HG03135 (cell line): ENCODE data around the gene COQ8B.

Experiments
- ATAC-seq: cut with Tn5 transposase; IDR thresholded peaks from one replicate; pipeline ENCODE4 v1.9.1; 2021; ENCODE audit warnings: mild to moderate bottlenecking, moderate library complexity; ENCODE audit not compliant: unreplicated experiment

COQ8B gene

DNA sequence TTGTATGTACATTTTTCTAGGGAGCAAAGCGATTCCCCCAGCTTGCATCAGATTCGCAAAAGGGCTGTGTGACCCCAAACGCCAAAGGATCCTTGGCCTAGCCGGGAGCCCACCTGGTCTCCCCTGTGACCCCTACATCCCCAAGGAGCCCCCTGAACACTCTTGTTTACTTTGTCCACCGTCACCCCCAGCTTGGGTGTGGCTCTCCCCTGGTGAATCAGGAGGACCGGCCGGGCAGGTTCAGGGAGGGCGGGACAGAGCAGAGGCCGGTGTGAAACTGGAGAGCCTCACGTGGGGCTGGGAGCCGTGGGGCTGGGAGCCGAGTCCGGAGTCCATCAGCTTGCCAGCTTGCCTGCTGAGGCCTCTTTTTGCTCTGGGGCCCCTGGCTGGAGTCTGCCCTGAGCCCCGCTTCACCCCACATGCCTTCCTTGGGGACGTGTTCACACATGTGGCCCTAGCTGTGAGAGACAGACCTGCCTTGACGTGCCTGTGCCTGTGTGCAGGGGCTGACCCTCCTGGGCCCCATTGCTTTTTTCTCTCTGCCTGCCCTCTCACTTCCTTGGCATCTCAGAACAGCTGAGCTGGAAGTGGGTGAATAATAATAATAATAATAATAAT lies 2.2 kb upstream of the COQ8B start:
- no peak for ATAC-seq

DNA sequence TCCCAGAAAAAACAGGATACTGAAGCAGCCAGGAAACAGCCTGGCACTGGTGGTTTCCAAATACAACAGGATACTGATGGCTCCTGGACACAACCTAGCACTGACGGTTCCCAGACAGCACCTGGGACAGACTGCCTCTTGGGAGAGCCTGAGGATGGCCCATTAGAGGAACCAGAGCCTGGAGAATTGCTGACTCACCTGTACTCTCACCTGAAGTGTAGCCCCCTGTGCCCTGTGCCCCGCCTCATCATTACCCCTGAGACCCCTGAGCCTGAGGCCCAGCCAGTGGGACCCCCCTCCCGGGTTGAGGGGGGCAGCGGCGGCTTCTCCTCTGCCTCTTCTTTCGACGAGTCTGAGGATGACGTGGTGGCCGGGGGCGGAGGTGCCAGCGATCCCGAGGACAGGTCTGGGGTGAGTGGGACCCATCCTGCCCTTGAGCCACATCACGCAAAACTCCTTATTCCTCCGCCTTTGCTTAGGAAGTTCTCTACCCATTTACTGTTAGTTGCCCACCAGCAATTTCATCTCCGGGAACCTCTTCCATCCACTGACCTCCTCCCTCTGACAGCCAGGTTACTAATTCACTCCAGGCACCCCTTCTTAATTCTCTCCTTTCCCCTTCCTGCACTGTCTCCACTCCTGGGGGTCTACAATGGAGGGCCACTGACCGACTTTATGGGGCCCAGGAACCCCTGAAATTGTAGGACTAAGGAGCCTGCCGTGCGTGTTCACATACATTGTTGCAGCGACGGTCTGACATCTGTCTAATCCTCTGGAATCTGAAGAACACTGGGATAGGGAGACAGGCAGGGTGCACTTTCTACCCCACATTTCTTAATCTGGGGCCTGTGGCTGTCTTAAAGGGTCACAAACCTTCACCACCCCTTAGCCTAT lies 1.4 kb upstream of the COQ8B start:
- ATAC-seq: no peak

DNA sequence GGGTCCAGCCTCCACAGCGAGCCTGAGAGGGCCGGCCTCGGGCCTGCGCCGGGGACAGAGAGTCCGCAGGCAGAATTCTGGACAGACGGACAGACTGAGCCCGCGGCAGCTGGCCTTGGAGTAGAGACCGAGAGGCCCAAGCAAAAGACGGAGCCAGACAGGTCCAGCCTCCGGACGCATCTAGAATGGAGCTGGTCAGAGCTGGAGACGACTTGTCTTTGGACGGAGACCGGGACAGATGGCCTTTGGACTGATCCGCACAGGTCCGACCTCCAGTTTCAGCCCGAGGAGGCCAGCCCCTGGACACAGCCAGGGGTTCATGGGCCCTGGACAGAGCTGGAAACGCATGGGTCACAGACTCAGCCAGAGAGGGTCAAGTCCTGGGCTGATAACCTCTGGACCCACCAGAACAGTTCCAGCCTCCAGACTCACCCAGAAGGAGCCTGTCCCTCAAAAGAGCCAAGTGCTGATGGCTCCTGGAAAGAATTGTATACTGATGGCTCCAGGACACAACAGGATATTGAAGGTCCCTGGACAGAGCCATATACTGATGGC lies 716 bp upstream of the COQ8B start:
- no peak for ATAC-seq

DNA sequence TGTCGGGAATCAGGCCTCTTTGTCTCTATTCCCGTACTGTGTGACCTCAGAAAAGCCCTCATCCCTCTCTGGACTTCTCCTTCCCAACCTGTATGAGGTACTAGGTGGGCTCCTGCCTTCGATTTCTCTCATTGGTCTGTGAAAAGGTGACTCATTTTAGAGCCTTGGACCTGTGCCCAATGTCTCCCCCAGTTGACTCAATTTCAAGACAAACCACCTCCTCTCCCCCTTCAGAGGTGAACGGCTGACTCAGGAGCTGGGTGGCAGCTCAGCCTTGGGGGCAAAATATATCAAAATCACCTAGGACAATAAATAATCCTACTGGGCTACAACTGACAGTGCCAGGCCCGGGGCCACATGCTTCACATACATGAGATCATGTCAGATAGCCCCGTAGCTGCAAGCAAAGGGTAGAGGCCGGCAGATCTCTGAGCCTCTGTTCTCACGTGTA lies 630 bp downstream of the COQ8B start:
- ATAC-seq: no peak

DNA sequence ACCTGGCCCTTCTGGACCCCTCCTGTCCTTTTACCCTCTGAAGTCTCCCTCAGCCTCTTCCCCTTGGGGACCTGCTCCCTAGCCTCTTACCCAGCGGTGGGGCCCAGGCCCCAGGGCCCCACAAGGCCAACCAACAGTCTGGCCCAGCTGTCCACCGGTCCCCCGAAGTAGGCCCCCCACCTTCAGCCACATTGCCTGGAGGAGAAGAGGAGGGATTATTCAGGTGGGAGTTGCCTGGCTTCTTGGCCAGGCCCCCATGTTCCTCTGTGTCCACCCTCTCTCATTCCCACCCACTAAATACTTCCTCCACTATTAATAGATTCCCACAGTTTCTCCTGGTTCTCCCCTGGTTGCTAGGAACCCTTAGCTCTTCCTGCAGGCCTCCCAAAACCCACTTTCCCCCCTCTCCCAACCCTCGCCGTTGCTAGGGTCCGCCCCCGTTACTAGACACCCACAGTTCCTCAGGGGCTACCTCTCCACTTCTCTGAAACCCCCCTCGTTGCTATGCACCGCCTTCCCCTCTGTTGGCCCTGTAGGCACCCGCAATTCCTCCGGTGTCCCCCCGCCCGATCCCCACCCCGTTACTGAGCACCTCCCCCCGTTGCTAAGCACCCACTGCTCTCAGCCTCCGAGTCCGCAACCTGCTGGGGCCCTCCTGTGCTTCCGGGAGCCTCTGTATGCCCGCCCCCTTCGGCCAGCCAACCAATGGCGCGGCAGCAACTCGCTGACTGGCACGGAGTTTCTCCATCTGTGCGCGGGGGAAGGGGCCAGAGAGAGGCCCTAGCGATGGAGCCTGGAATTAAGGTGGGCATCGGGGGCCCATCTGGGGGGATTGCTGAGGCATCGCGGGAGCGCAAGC lies 2.0 kb downstream of the COQ8B start:
- ATAC-seq: peak; percentile 51

DNA sequence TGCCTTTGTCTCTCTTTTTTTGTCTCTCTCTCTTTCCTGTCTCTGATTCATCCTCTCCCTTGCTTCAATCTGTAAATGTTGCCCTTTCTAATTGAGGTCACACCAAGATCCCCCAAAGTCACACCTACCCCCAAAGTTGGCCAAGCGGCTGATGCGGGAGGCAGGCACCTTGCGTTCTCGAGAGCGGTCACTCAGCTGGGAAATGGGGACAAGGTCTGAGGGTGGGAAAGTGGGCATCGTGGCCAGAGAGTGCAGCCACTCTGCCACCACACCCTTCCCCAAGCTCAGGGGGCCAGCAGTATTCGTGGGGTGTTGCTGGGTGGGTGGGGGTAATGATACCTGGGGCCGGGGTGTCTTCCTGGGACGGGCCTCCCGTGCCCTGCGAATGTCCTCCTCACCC lies 2.7 kb downstream of the COQ8B start:
- ATAC-seq: no peak

DNA sequence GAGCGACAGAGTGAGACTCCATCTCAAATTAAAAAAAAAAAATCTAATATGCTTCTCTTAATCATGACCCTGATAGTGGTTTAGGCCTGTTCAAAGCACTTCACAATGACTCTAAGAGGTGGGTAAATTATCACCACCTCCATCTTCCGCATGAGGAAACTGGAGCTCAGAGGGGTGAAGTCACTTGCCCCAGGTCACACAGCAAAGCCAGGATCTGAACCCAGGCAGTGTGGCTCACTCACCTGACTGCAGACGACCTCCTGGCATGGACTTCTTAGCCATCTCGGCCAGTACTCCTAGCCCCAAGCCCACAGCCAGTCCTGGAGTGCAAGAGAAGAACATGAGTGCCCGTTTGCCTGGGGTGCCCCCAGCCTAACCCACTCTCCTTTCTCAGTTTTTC lies 6.9 kb downstream of the COQ8B start:
- no peak for ATAC-seq

DNA sequence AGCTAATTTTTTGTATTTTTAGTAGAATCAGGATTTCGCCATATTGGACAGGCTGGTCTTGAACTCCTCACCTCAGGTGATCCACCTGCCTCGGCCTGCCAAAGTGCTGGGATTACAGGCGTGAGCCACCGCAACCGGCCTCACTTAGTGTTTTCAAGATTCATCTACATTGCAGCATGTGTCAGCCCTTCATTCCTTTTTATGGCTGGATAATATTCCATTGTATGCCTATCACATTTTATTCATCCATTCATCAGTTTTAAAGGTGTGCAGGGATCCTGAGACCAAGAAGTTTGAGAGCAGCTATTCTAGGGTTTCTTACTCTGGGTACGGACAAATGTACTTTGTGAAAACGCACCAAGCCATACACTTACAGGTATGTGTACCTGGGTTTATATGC lies 9.1 kb downstream of the COQ8B start:
- ATAC-seq: no peak

DNA sequence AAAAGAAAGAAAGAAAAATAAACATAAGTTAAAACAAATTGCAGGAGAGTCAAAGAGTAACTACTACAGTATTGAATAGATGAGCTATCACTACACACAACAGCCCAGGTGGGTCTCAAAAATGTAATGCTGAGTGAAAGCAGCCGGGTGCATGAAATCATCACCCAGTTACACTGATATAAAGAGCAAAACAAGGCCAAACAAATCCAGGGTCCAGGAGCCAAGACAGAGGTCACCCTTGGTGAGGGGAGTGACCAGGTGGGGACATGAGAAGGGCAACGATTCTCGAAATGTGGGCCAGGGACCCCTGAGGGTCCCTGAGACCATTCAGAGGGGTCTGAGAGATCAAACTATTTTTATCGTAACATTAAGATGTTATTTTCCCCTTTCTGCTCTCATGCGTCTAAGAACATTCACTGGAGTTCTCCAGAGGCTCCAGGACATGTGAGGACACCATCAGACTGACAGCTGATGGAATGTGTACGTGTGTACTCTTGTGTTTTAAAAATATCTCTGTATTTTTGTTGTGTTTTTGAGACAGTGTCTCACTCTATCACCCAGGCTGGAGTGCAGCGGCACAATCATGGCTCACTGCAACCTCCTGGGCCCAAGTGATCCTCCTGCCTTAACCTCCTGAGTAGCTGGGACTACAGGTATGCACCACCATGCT lies 10.6 kb downstream of the COQ8B start:
- ATAC-seq: no peak

DNA sequence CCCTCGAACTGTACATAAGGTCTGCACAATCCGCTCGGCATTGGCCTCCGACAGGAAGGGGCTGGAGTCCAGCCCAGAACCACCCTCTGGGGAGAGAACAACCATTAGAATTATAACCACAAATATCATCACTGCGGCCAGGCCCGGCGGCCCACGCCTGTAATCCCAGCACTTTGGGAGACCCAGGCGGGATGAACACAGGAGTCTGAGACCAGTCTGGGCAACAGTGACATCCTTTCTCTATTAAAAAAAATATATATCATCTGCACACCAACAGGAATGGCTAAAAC lies 11.4 kb downstream of the COQ8B start:
- no peak for ATAC-seq

DNA sequence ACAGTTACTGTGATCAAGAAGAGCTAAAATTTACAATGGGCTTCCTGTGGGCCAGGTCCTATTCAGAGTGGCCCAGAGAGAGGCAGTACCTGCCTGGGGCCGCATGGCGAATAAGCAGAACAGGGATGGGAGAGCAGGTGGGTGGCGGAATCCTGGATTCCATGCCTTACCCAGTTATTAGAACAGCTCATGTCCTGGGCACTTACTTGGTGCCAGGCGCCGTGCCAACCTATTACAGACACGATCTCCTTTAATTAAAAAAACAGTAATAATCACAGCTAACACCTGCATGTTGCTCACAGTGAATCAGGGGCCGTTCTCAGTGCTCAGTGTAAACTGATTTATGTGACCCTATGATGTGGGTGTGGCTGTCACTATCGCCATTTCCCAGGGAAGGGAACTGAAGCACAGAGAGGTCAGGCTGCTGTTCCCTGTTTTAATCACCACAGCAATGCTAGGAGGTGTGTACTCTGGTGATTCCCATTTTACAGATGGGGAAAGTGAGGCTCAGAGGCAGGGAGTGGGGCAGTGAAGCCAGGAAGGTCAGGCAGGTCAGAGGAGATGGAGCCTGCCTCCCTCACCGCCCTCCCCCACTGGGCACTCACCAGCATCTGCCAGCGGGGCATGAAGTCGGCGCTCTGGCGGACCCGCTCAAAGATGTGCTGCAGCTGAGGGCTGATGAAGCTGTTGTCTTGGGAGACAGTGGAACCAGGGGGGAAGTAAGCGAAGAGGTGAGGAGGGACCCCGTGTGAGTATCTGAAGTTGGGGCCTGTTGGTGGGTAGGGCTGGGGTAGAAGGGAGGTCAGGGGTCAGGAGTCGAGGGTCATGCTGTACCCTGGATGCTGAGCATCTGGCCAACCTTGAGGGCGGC lies 12.0 kb downstream of the COQ8B start:
- no peak for ATAC-seq

DNA sequence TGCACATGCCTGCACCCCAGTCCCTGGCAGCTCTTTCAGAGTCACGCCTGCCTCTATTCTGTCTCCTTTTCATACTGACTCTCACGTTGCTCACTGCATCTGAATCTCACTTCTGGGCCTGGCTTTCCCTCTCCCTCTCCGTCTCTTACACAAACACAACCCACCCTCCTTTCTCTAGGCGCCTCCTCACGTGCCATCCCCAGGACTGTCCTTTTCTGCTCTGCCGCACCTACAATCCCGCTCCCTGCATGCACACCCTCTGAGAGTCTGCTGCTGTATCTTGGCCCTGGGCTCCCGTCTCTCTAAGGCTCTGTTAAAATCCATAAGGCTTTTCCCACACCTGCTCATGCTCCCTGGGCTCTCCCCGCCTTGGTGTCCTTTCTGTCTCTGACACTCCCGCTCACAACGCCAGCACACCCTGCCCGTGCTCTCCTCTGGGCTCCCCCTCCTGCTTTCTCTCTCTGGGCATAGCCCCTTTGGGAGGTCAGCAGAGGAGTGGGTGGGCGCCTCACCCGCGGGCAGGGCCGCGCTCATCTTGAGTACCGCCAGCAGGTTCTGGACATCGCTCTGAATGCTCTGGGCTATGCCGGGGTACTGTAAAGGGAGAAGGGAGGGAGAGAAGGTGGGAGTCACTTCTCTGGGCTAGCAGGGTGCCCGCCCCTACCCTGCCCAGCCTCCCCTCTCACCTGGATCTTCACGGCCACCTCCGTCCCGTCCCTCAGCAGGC lies 13.5 kb downstream of the COQ8B start:
- ATAC-seq: no peak

DNA sequence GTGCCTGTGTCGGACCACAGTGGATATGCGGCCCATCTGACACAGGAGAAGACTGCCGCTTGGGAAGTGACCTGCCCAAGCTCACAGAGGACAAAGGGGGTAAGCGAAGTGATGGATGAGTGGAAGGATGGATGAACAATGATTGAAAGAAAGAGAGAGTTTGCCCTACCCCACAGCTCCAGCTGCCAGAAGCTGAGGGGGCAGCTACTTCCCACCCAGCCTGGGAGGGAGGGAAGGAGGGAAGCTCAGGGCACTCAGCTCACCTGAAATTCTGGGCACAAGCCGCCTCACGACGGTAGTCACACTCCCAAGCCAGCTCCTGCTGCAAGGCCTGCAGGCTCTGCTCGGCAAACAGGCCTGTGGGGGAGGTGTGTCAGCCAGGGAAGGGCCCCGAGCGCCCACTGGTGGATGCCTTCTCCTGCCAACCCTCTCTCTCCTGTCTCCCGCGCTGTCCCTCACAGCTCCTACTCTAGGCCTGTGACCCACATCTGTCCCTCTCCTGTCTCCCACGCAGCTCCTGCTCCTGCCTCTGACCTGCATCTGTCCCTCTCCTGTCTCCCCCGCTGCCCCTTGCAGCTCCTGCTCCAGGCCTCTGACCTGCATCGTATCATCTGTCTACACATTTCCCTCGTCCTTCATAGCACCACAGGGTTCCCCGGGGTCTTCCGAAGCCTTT lies 14.2 kb downstream of the COQ8B start:
- ATAC-seq: no peak

DNA sequence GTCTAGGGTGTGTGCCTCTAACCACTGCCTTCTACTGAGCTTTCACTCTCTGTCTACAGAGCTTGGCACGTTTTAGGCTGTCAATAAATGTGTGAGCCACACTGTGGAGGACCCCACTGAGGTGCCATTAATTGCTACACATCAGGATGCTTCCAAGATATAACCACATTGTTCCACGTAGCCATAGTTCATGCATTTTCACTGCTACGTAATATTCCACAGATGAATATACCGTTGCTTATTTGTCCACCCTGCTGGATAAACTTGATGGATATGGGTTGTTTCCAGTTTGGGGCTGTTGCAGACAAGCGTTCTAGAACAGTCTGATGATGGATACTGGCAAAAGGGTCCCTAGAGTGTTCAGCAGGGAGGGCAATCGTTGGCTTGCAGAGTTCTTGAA lies 14.9 kb downstream of the COQ8B start:
- ATAC-seq: no peak

DNA sequence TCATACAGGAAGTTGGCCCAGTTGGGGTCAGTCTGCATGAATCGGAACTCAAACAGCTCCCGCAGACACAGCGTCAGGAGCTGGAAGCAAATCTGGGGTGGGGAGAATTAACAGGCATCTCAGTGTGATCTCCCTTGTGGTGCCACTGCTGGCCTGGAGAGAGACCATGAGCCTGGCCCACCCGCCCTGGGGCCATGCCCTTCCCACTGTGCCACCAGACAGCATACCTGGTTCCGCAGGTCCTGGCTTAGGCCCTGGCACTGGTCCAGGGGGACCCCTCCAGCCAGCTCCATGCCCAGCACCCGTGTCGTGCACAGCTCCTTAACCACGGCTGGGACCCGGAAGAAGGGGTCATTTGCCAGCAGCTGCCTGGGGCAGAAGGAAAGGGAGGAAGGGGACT lies 16.6 kb downstream of the COQ8B start:
- no peak for ATAC-seq

DNA sequence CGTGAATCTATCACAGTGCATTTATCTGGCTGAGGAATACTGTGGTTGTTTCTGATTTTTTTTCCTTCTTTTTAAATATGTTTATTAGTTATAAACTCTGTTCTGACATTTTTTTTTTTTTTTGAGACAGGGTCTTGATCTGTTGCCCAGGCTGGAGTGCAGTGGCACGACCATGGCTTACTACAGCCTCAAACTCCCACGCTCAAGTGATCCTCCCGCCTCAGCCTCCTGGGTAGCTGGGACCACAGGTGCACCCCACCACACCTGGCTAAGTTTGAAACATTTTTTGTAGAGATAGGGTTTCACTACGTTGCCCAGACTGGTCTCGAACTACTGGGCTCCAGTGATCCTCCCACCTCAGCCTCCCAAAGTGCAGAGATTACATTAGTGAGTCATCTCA lies 19.7 kb downstream of the COQ8B start:
- ATAC-seq: no peak

DNA sequence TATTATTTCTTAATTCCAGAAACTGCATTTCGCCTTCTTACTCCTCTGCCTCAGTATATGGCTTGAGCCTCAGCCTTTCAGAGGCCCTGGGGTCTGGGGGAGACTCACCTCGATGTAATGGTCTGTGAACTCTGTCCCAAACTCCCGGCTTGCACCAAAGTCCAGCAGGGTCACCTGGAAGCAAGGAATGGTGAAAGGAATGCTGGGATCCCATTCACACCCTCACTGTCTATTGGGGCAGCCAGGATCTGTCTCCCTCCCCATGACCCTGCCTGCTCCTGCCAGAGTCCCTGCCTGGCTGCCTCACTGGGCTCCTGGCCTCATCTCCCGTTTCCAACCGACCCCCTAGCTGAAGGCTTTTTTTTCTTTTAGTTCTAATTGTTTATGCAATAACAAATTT lies 20.8 kb downstream of the COQ8B start:
- ATAC-seq: no peak

DNA sequence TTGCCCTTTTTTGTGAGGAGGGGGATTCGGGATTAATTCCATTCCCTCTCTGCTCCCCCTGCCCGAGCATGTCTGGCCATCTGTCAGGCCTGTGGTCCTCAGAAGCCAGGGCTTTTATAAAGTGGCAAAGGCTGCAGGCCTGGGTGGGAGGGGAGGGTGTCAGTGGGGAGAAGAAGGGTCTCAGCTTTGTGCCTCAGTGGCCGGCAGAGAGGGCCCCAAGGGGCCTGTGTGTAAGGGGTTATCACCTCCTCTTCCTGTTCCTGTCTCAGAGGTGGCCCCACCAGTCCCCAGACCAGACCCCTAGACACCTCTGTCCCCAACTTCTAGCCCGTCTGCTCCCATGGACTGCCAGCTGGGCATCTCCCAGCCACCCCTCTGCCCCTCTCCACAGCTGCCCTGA lies 22.8 kb downstream of the COQ8B start:
- ATAC-seq: no peak
